Epithelial cell of esophagus (primary cell): ENCODE results near the gene KRTAP10-2.

Experiments used
- DNase-seq: peaks from one replicate; pipeline ENCODE4 v3.0.0; 2010; ENCODE audit warnings: low read depth
- H3K4me3 ChIP-seq: 2 replicates; pipeline ENCODE4 v1.5.1; 2011; ENCODE audit warnings: mild to moderate bottlenecking, low read length, control low read depth
- CTCF ChIP-seq: IDR thresholded peaks from 2 replicates; pipeline ENCODE4 v1.5.1; 2011; ENCODE audit warnings: low read depth, mild to moderate bottlenecking, low read length, control low read depth, inconsistent platforms; ENCODE audit not compliant: insufficient read depth; ENCODE audit errors: missing control alignments

KRTAP10-2 gene

GRCh38 chr21:44511219-44511937 is 39.9 kb downstream of the KRTAP10-2 start:
- H3K4me3 ChIP-seq, result no peak overlapping the region
- no peak for DNase-seq
- no peak for TF ChIP-seq CTCF

GRCh38 chr21:44510508-44511218 is 40.6 kb downstream of the KRTAP10-2 start:
- H3K4me3 ChIP-seq, result no peak overlapping the region
- DNase-seq, result peak; percentile 20
- TF ChIP-seq CTCF, result peak; percentile 49

- H3K4me3 ChIP-seq, result no peak overlapping the region
- TF ChIP-seq CTCF, result no peak
- no peak for DNase-seq
These were observed 41.2 kb downstream of the KRTAP10-2 start for GRCh38 chr21:44510109-44510507.

GRCh38 chr21:44509539-44509938 is 41.8 kb downstream of the KRTAP10-2 start:
- H3K4me3 ChIP-seq, result no peak overlapping the region
- DNase-seq, result peak; percentile 9
- TF ChIP-seq CTCF, result peak; percentile 15

GRCh38 chr21:44508711-44509445 is 42.4 kb downstream of the KRTAP10-2 start:
- no peak for TF ChIP-seq CTCF
- H3K4me3 ChIP-seq, result no peak overlapping the region
- no peak for DNase-seq

- H3K4me3 ChIP-seq, result no peak overlapping the region
- no peak for DNase-seq
- TF ChIP-seq CTCF, result no peak
These were observed 42.9 kb downstream of the KRTAP10-2 start for GRCh38 chr21:44508426-44508710.
